SK-N-SH (cell line): Measurements from ENCODE around the gene APC. TPM values are rescaled to one million over a fixed set of nuclear protein-coding genes. Genes with fewer than 3 reads are reported as not detected.

Experiments used
- CTCF ChIA-PET: fragments of 300-600, 350-600 bp; formaldehyde crosslinking; extraction: SDS; loops from one replicate; lab custom pipeline; 2021; lab: Yijun Ruan, JAX
- POLR2A ChIA-PET: fragments of 350-600 bp; sonication (Branson Sonifier 250); formaldehyde crosslinking; extraction: SDS; loops from one replicate; lab custom pipeline; 2020; ENCODE audit warnings: antibody characterized with exemption, inconsistent platforms; lab: Yijun Ruan, JAX
- DNase-seq: peaks from one replicate; pipeline ENCODE4 v3.0.0; 2012
- H2AFZ ChIP-seq: fragments of 200-600 bp; sonication (generic); 2 replicates; pipeline ENCODE4 v1.8.1; 2016; ENCODE audit warnings: antibody characterized with exemption, mild to moderate bottlenecking, low read depth
- H3F3A ChIP-seq: fragments of 200-600 bp; sonication (generic); replicated peaks from 2 replicates; pipeline ENCODE3; 2016; ENCODE audit warnings: antibody characterized with exemption, mild to moderate bottlenecking; ENCODE audit not compliant: insufficient read depth
- H3K27ac ChIP-seq, 2 experiments: fragments of 200-500 bp in 1 of 2; fragments of 200-600 bp in 1 of 2; sonication (Bioruptor generic) in 1 of 2; sonication (generic), shearing (Covaris generic) in 1 of 2; 2 replicates each; pipeline versions ENCODE4 v1.5.1 to v1.6.1; 2014 to 2016; ENCODE audit warnings: low read depth in 2 of 2, inconsistent platforms in 1 of 2, low read length in 1 of 2, mild to moderate bottlenecking in 1 of 2, mixed read lengths in 1 of 2
- H3K27me3 ChIP-seq: fragments of 200-600 bp; sonication (generic), shearing (Covaris generic); 2 replicates; pipeline ENCODE4 v1.6.1; 2016; ENCODE audit warnings: mixed run types; ENCODE audit not compliant: insufficient read depth
- H3K36me3 ChIP-seq, 2 experiments: fragments of 200-500 bp in 1 of 2; fragments of 200-600 bp in 1 of 2; sonication (Bioruptor generic) in 1 of 2; sonication (generic) in 1 of 2; replicated peaks in 1 of 2; 2 replicates each; pipeline versions ENCODE3 to v1.5.1; 2014 to 2016; ENCODE audit warnings: low read length in 1 of 2, mild to moderate bottlenecking in 1 of 2; ENCODE audit not compliant: insufficient read depth in 2 of 2, control insufficient read depth in 1 of 2
- H3K4me1 ChIP-seq, 2 experiments: fragments of 200-500 bp in 1 of 2; fragments of 200-600 bp in 1 of 2; sonication (Bioruptor generic) in 1 of 2; sonication (generic), shearing (Covaris generic) in 1 of 2; 2 replicates each; pipeline versions ENCODE4 v1.5.1 to v1.6.1; 2014 to 2016; ENCODE audit warnings: low read depth in 1 of 2, low read length in 1 of 2, mixed run types in 1 of 2; ENCODE audit not compliant: insufficient read depth in 2 of 2, control insufficient read depth in 1 of 2
- H3K4me2 ChIP-seq: fragments of 200-600 bp; sonication (generic), shearing (Covaris generic); 2 replicates; pipeline ENCODE4 v1.6.1; 2017; ENCODE audit warnings: mixed run types
- H3K4me3 ChIP-seq, 2 experiments: fragments of 200-500 bp in 1 of 2; fragments of 200-600 bp in 1 of 2; sonication (Bioruptor generic) in 1 of 2; sonication (generic), shearing (Covaris generic) in 1 of 2; 2 replicates each; pipeline versions ENCODE4 v1.5.1 to v1.8.1; 2014 to 2016; ENCODE audit warnings: low read depth in 2 of 2, inconsistent platforms in 1 of 2, low read length in 1 of 2, mild to moderate bottlenecking in 1 of 2, mixed read lengths in 1 of 2, moderate library complexity in 1 of 2
- H3K79me2 ChIP-seq: fragments of 200-600 bp; sonication (generic); 2 replicates; pipeline ENCODE4 v1.8.1; 2017; ENCODE audit warnings: mild to moderate bottlenecking; ENCODE audit not compliant: insufficient read depth
- H3K9ac ChIP-seq: fragments of 200-600 bp; sonication (generic); 2 replicates; pipeline ENCODE4 v1.6.1; 2017; ENCODE audit warnings: mixed run types
- H3K9me2 ChIP-seq: fragments of 200-600 bp; sonication (generic); 2 replicates; pipeline ENCODE4 v1.6.1; 2017; ENCODE audit warnings: mixed run types
- H3K9me3 ChIP-seq: fragments of 200-600 bp; sonication (generic); 2 replicates; pipeline ENCODE4 v1.6.1; 2017; ENCODE audit warnings: mixed run types, mild to moderate bottlenecking, moderate library complexity
- H4K20me1 ChIP-seq: fragments of 200-600 bp; sonication (generic); 2 replicates; pipeline ENCODE4 v1.6.1; 2017; ENCODE audit warnings: mild to moderate bottlenecking, mixed run types; ENCODE audit not compliant: insufficient read depth
- FOXM1 ChIP-seq: IDR thresholded peaks from 2 replicates; pipeline ENCODE4 v1.4.0; 2012; ENCODE audit warnings: low read depth, mild to moderate bottlenecking
- GATA2 ChIP-seq: sonication (generic); formaldehyde crosslinking; IDR thresholded peaks from 2 replicates; pipeline ENCODE4 v1.5.0; 2020; ENCODE audit warnings: mild to moderate bottlenecking, missing genetic modification reagents
- NRF1 ChIP-seq: IDR thresholded peaks from 2 replicates; pipeline ENCODE4 v1.6.1; 2012; ENCODE audit warnings: low read depth, mild to moderate bottlenecking, low read length
- RCOR1 ChIP-seq: fragments of 150-350 bp; IDR thresholded peaks from 2 replicates; pipeline ENCODE4 v1.6.1; 2017; ENCODE audit warnings: antibody characterized with exemption, low read length
- SMC3 ChIP-seq: IDR thresholded peaks from 2 replicates; pipeline ENCODE4 v1.6.1; 2012; ENCODE audit warnings: low read depth, low read length, improper control_type of control experiment
- WGBS: methylation state at CpG from one replicate; pipeline ENCODE4 v1.1.6; 2017; ENCODE audit warnings: low lambda C conversion rate; 5-methylcytosine and 5-hydroxymethylcytosine counted together
- polyA plus RNA-seq, 3 experiments: library from polyadenylated mRNA; depleted of rRNA; stranded (reverse); fragments of >200 nt; gene quantifications; 2 replicates each; pipeline ENCODE4 v1.2.3, GENCODE V29; 2012
- TF ChIP-seq, protein P1 (sequence below): fragments of 150-350 bp; IDR thresholded peaks from 2 replicates; pipeline ENCODE4 v1.6.1; 2017; ENCODE audit warnings: antibody characterized with exemption, low read length, low read depth, borderline replicate concordance
- TF ChIP-seq, protein P2 (sequence below): IDR thresholded peaks from 2 replicates; pipeline ENCODE4 v1.6.1; 2012; ENCODE audit warnings: mild to moderate bottlenecking, low read depth, low read length, moderate library complexity
- TF ChIP-seq, protein P3 (sequence below): IDR thresholded peaks from 2 replicates; pipeline ENCODE4 v1.4.0; 2012; ENCODE audit warnings: low read depth

The APC gene
- polyA plus RNA-seq, 1 of the 3 experiments (the other 2 are of a cell fraction): 5.1 TPM

DNA sequence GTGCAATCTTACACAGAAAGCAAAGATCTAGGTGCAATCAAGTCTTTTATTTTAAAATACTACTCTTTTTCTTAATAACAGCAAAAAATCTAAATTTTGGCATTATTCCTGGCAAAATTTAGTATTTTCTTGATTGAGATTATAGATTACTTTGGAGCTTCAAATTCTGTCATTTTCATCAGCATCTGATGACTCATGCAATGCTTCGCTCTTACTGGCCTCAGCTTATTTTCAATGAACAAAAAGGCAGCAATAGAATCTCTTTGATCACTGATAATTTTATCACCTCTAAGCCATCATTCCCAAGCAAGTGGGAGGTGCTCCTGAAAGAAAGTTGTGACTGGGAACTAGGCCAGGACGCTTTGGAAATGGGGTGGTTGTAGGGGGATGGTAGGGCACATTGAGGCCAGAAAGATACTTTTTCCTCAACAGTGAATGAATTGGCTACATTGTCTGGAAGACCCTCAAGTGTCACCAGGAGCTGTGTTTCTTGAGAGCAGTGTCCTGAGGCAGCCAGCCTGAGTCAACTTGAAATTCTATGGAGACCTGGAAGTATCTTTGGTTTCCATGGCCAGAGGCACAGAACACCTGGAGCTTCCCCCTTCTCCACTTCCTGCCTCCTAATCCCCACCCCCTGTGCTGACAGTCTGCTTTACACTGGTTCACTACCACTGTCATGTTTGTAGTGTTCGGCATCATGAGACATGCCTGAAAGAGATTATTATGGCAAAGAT lies 46.9 kb upstream of the APC start (continued):
- TF ChIP-seq NRF1 (no peak), GATA2 (CRISPR knock-in tag) (no peak), RCOR1 (no peak), SMC3 (no peak)
- TF ChIP-seq, protein P1, sequence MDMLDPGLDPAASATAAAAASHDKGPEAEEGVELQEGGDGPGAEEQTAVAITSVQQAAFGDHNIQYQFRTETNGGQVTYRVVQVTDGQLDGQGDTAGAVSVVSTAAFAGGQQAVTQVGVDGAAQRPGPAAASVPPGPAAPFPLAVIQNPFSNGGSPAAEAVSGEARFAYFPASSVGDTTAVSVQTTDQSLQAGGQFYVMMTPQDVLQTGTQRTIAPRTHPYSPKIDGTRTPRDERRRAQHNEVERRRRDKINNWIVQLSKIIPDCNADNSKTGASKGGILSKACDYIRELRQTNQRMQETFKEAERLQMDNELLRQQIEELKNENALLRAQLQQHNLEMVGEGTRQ: no peak
- TF ChIP-seq, protein P2, sequence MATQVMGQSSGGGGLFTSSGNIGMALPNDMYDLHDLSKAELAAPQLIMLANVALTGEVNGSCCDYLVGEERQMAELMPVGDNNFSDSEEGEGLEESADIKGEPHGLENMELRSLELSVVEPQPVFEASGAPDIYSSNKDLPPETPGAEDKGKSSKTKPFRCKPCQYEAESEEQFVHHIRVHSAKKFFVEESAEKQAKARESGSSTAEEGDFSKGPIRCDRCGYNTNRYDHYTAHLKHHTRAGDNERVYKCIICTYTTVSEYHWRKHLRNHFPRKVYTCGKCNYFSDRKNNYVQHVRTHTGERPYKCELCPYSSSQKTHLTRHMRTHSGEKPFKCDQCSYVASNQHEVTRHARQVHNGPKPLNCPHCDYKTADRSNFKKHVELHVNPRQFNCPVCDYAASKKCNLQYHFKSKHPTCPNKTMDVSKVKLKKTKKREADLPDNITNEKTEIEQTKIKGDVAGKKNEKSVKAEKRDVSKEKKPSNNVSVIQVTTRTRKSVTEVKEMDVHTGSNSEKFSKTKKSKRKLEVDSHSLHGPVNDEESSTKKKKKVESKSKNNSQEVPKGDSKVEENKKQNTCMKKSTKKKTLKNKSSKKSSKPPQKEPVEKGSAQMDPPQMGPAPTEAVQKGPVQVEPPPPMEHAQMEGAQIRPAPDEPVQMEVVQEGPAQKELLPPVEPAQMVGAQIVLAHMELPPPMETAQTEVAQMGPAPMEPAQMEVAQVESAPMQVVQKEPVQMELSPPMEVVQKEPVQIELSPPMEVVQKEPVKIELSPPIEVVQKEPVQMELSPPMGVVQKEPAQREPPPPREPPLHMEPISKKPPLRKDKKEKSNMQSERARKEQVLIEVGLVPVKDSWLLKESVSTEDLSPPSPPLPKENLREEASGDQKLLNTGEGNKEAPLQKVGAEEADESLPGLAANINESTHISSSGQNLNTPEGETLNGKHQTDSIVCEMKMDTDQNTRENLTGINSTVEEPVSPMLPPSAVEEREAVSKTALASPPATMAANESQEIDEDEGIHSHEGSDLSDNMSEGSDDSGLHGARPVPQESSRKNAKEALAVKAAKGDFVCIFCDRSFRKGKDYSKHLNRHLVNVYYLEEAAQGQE: no peak
- TF ChIP-seq, protein P3, sequence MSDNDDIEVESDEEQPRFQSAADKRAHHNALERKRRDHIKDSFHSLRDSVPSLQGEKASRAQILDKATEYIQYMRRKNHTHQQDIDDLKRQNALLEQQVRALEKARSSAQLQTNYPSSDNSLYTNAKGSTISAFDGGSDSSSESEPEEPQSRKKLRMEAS: no peak

DNA sequence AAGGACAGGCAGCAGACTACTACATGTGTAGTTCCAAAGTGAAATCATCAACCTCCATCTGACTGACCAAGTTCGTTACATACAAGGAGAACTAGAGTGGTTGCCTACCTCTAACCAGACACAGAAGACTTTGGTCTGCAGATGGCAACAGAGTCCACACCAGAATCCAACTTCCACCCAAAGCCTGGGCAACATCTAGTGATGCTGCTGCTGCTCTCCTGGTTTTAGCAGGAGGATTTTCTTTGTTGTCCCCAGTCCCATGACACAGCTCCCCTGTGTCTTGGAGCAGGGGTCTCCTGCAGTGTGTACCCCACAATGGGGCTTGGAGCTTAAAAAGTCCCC lies 46.4 kb upstream of the APC start:
- Histone ChIP-seq H3K36me3 (no peaks in the 10 kb centered on the region), H3K9me2 (no peaks in the 10 kb centered on the region), H3K27me3 (no peaks in the 10 kb centered on the region), H2AFZ (no peak overlapping the region), H3K79me2 (no peaks in the 10 kb centered on the region), H3K9me3 (no peaks in the 10 kb centered on the region), H3K27ac (no peak overlapping the region), H3K9ac (no peak overlapping the region), H3K4me2 (no peak overlapping the region), H3K4me1 (no peaks in the 10 kb centered on the region; a peak in 1 of 4 replicates), H3F3A (no peaks in the 10 kb centered on the region), H3K4me3 (no peak overlapping the region), H4K20me1 (no peaks in the 10 kb centered on the region)
- CTCF ChIA-PET: interaction anchor here (0.7 to 7.0 kb wide), 26 partner anchors 9 to 915 kb away, joined by 3 to 76 read pairs (median 4); no protein-coding TSS in a partner anchor
- TF ChIP-seq, protein P2: no peak
- no peak for TF ChIP-seq FOXM1
- 67% methylated on average over 1 of the region's 1 CpG for WGBS
- POLR2A ChIA-PET: no interaction called here
- no peak for DNase-seq
